Measurements from ENCODE around the gene ZBTB17. TPM values are rescaled to one million over a fixed set of nuclear protein-coding genes. Genes with fewer than 3 reads are reported as not detected.

ZBTB17 gene
- total RNA-seq, 1 experiment from 2014 or later: 41.6 TPM

GRCh38 chr1:15955552-15955951 lies 20.3 kb downstream of the ZBTB17 start:
- H3K4me3 ChIP-seq (ENCODE audit: low read depth in 2 of 2, low read length in 2 of 2): no peak overlapping the region
- ChIA-PET CTCF (no interaction called here), POLR2A (no interaction called here)
- TF ChIP-seq TCF7L2 (IDR thresholded peaks at IDR 0.05; ENCODE audit: low read depth, low read length): no peak
- no peak for TF ChIP-seq CTCF (IDR thresholded peaks at IDR 0.05)
- TF ChIP-seq SIN3A (IDR thresholded peaks at IDR 0.05; ENCODE audit: borderline replicate concordance, insufficient read depth, low read depth, low read length): no peak
- no peak for TF ChIP-seq POLR2AphosphoS5 (IDR thresholded peaks at IDR 0.05; ENCODE audit: low read depth, low read length)
- TF ChIP-seq REST (IDR thresholded peaks at IDR 0.05; ENCODE audit: insufficient read depth in 1 of 2, low read depth in 2 of 2, low read length in 1 of 2): no peak
- ATAC-seq: no peak
- H3K27ac ChIP-seq (ENCODE audit: low read length): no peak overlapping the region
- intact Hi-C loops (cut with micrococcal nuclease; ENCODE audit: unreplicated experiment) (no loop called here), in situ Hi-C loops (cut with HindIII; ENCODE audit: low pct_unique_long_range_greater_than_20kb, low sequenced_read_pairs) (no loop called here)
- no peaks in the 10 kb centered on the region for H3K9me3 ChIP-seq (ENCODE audit: control insufficient read depth, insufficient read depth, low read depth, low read length)
- peaks cover 32% of the 10 kb centered on the region for H3K4me1 ChIP-seq (ENCODE audit: control insufficient read depth, insufficient read depth, low read length)
- no peak for DNase-seq (ENCODE audit: low read depth, low spot score)
- H3K36me3 ChIP-seq (ENCODE audit: control insufficient read depth, insufficient read depth, low read length): no peaks in the 10 kb centered on the region
- no TSS peak for BruUV-seq (replicated peaks)
- no peaks in the 10 kb centered on the region for H3K27me3 ChIP-seq (ENCODE audit: control insufficient read depth, insufficient read depth, low read length)

- TF ChIP-seq SIN3A (IDR thresholded peaks at IDR 0.05; ENCODE audit: borderline replicate concordance, insufficient read depth, low read depth, low read length): no peak
- no peak for TF ChIP-seq TCF7L2 (IDR thresholded peaks at IDR 0.05; ENCODE audit: low read depth, low read length)
- TF ChIP-seq CTCF (IDR thresholded peaks at IDR 0.05): no peak
- TF ChIP-seq REST (IDR thresholded peaks at IDR 0.05; ENCODE audit: insufficient read depth in 1 of 2, low read depth in 2 of 2, low read length in 1 of 2): no peak
- no peak for TF ChIP-seq POLR2AphosphoS5 (IDR thresholded peaks at IDR 0.05; ENCODE audit: low read depth, low read length)
- no peak for ATAC-seq
- no peaks in the 10 kb centered on the region for H3K36me3 ChIP-seq (ENCODE audit: control insufficient read depth, insufficient read depth, low read length)
- ChIA-PET POLR2A (no interaction called here), CTCF (no interaction called here)
- H3K9me3 ChIP-seq (ENCODE audit: control insufficient read depth, insufficient read depth, low read depth, low read length): no peaks in the 10 kb centered on the region
- intact Hi-C loops (cut with micrococcal nuclease; ENCODE audit: unreplicated experiment): no loop called here
- no TSS peak for BruUV-seq (replicated peaks)
- no peak for DNase-seq (ENCODE audit: low read depth, low spot score)
- peaks cover 44% of the 10 kb centered on the region for H3K4me1 ChIP-seq (ENCODE audit: control insufficient read depth, insufficient read depth, low read length)
- H3K4me3 ChIP-seq (ENCODE audit: low read depth in 2 of 2, low read length in 2 of 2): no peak overlapping the region
- in situ Hi-C loops (cut with HindIII; ENCODE audit: low pct_unique_long_range_greater_than_20kb, low sequenced_read_pairs): no loop called here
- H3K27me3 ChIP-seq (ENCODE audit: control insufficient read depth, insufficient read depth, low read length): no peaks in the 10 kb centered on the region
- H3K27ac ChIP-seq (ENCODE audit: low read length): no peak overlapping the region
Measured at GRCh38 chr1:15954316-15954715, 21.6 kb downstream of the ZBTB17 start.

Measured in Panc1 (cell line).